Gastrocnemius medialis (tissue), 4 donors: ENCODE data around the gene RNF223.

Source experiments
- POLR2A ChIP-seq, 2 donors: fragments of 450-650 bp; IDR thresholded peaks; one replicate each; pipeline ENCODE4 v1.6.1; 2017; ENCODE audit warnings: antibody characterized with exemption in 2 of 2, mild to moderate bottlenecking in 2 of 2, moderate library complexity in 2 of 2
- TF ChIP-seq, protein P1 (sequence below), 5 experiments: fragments of 450-650 bp in 3 of 5; fragments of 200-600 bp in 2 of 5; sonication (generic) in 2 of 5; IDR thresholded peaks in 4 of 5; conservative IDR thresholded peaks in 1 of 5; 1 replicate in 4 of 5; 2 replicates in 1 of 5; pipeline ENCODE4 v1.5.1; 2016 to 2019; ENCODE audit warnings: antibody characterized with exemption in 5 of 5, mild to moderate bottlenecking in 3 of 5, moderate library complexity in 3 of 5

DNA sequence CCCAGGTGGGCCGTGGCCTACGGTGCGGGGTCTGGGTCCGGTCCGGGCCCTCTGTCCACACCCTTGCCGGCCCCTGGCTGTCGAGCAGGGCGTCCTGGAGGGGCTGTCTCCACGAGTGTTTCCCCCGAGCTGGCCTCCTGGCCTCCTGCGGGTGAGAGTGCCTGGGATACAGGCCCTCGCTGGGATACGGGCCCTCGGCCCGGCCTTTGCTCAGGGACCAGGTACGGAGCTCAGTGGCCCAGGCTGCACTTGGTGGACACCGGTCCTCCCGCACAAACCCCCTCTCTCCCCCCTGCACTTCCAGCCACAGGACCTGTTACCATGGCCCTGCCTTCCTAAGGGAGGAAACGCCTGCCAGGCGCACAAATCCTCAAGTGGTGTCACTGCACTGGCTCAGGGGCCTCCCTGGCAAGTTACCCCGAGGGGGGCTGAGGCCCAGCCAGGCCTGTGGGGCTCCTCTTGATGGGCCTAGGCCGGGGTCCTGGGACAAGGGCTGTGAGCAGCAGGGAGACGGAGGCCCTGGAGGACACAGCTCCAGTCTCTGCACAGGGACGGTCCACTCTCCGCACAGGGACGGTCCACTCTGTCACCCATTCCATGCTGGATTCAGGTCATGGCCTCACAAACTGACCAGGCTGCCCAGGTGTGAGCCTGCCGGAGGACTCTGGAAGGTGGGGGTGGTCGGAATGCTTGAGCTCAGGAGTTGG, 18.2 kb upstream of the RNF223 start:
- TF ChIP-seq, protein P1, sequence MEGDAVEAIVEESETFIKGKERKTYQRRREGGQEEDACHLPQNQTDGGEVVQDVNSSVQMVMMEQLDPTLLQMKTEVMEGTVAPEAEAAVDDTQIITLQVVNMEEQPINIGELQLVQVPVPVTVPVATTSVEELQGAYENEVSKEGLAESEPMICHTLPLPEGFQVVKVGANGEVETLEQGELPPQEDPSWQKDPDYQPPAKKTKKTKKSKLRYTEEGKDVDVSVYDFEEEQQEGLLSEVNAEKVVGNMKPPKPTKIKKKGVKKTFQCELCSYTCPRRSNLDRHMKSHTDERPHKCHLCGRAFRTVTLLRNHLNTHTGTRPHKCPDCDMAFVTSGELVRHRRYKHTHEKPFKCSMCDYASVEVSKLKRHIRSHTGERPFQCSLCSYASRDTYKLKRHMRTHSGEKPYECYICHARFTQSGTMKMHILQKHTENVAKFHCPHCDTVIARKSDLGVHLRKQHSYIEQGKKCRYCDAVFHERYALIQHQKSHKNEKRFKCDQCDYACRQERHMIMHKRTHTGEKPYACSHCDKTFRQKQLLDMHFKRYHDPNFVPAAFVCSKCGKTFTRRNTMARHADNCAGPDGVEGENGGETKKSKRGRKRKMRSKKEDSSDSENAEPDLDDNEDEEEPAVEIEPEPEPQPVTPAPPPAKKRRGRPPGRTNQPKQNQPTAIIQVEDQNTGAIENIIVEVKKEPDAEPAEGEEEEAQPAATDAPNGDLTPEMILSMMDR (IDR thresholded peaks at IDR 0.05 in 4 of 5, conservative IDR thresholded peaks at IDR 0.05 in 1 of 5): no peak
- TF ChIP-seq POLR2A (IDR thresholded peaks at IDR 0.05): no peak
